ENCODE results near the gene YY1.

The YY1 gene

GRCh38 chr14:100322138-100322957, 83.4 kb downstream of the YY1 start:
- peaks cover 5 to 36% (median 13%) of the 10 kb centered on the region in 10 experiments; a peak in 15 of 20 replicates for H3K4me1 ChIP-seq
- no peak overlapping the region for H3K4me3 ChIP-seq
- H3K9me3 ChIP-seq (replicated peaks in 1 of 11) = no peaks in the 10 kb centered on the region
- H3K36me3 ChIP-seq = no peaks in the 10 kb centered on the region
- H3K9ac ChIP-seq = no peak overlapping the region
- no peaks in the 10 kb centered on the region for H3K27me3 ChIP-seq
- no peak overlapping the region for H3K27ac ChIP-seq
- H4K20me1 ChIP-seq = 0 out of 22 replicates have a peak, but pooled peaks cover 0 to 9% (median 0%) of the 10 kb centered on the region in 11 experiments
- peak overlapping the region in 3 of 11 experiments; percentile 12 to 25 (median 12); a peak in 2 of 22 replicates for H3K4me2 ChIP-seq
- no peak for TF ChIP-seq Cebpa-rat (IDR thresholded peaks at IDR 0.05)

GRCh38 chr14:100323121-100323941, 84.4 kb downstream of the YY1 start, which contains the start of gene SLC25A47:
SLC25A47 (plus strand) TSS chr14:100323339; CDS start chr14:100323415, 76 bp downstream.
- H4K20me1 ChIP-seq = 0 out of 22 replicates have a peak, but pooled peaks cover 0 to 10% (median 0%) of the 10 kb centered on the region in 11 experiments
- no peak within 1 kb of the TSS for H3K4me3 ChIP-seq
- TF ChIP-seq Cebpa-rat (IDR thresholded peaks at IDR 0.05) = no peak
- H3K27ac ChIP-seq = no peak within 1 kb of the TSS; a peak in 1 of 22 replicates
- peaks cover 0 to 26% (median 5%) of the 10 kb centered on the region in 10 experiments; a peak in 14 of 20 replicates for H3K4me1 ChIP-seq
- H3K36me3 ChIP-seq = no peaks in the 10 kb centered on the region
- H3K9ac ChIP-seq = peak within 1 kb of the TSS in 1 of 11 experiments; percentile 24; a peak in 2 of 22 replicates
- H3K4me2 ChIP-seq = peak within 1 kb of the TSS in 3 of 11 experiments; percentile 12 to 25 (median 12); a peak in 3 of 22 replicates
- no peaks in the 10 kb centered on the region for H3K27me3 ChIP-seq
- H3K9me3 ChIP-seq (replicated peaks in 1 of 11) = no peaks in the 10 kb centered on the region

- Histone ChIP-seq H3K4me1 (peaks cover 0 to 23% (median 2%) of the 10 kb centered on the region in 10 experiments; a peak in 9 of 20 replicates), H4K20me1 (0 out of 22 replicates have a peak, but pooled peaks cover 0 to 16% (median 0%) of the 10 kb centered on the region in 11 experiments), H3K36me3 (no peaks in the 10 kb centered on the region), H3K27ac (no peak overlapping the region), H3K4me2 (no peak overlapping the region), H3K9ac (no peak overlapping the region), H3K4me3 (no peak overlapping the region), H3K9me3 (replicated peaks in 1 of 11) (no peaks in the 10 kb centered on the region), H3K27me3 (no peaks in the 10 kb centered on the region)
- no peak for TF ChIP-seq Cebpa-rat (IDR thresholded peaks at IDR 0.05)
These were observed 85.0 kb downstream of the YY1 start for GRCh38 chr14:100323942-100324307.

GRCh38 chr14:100325231-100325632, 86.3 kb downstream of the YY1 start:
- H4K20me1 ChIP-seq = peaks cover 0 to 28% (median 0%) of the 10 kb centered on the region in 11 experiments; a peak in 1 of 22 replicates
- H3K9ac ChIP-seq = no peak overlapping the region; a peak in 1 of 22 replicates
- H3K4me1 ChIP-seq = peaks cover 0 to 15% (median 3%) of the 10 kb centered on the region in 10 experiments; a peak in 10 of 20 replicates
- no peaks in the 10 kb centered on the region for H3K27me3 ChIP-seq
- H3K27ac ChIP-seq = no peak overlapping the region
- no peak overlapping the region for H3K4me2 ChIP-seq
- H3K36me3 ChIP-seq = no peaks in the 10 kb centered on the region
- H3K4me3 ChIP-seq = no peak overlapping the region
- H3K9me3 ChIP-seq (replicated peaks in 1 of 11) = no peaks in the 10 kb centered on the region
- TF ChIP-seq Cebpa-rat (IDR thresholded peaks at IDR 0.05) = no peak

- no peaks in the 10 kb centered on the region for H3K9me3 ChIP-seq (replicated peaks in 1 of 11)
- H3K4me2 ChIP-seq = no peak overlapping the region
- no peak overlapping the region for H3K9ac ChIP-seq
- no peaks in the 10 kb centered on the region for H3K36me3 ChIP-seq
- H3K4me1 ChIP-seq = peaks cover 0 to 21% (median 7%) of the 10 kb centered on the region in 10 experiments; a peak in 15 of 20 replicates
- TF ChIP-seq Cebpa-rat (IDR thresholded peaks at IDR 0.05) = no peak
- H3K4me3 ChIP-seq = no peak overlapping the region
- H3K27ac ChIP-seq = no peak overlapping the region
- no peaks in the 10 kb centered on the region for H3K27me3 ChIP-seq
- H4K20me1 ChIP-seq = peaks cover 0 to 35% (median 0%) of the 10 kb centered on the region in 11 experiments; a peak in 3 of 22 replicates
These were observed 87.0 kb downstream of the YY1 start for GRCh38 chr14:100325958-100326357.

GRCh38 chr14:100327128-100327527, 88.2 kb downstream of the YY1 start:
- Histone ChIP-seq H3K4me2 (no peak overlapping the region), H3K4me3 (no peak overlapping the region), H3K27me3 (no peaks in the 10 kb centered on the region), H3K36me3 (no peaks in the 10 kb centered on the region), H3K4me1 (peaks cover 0 to 27% (median 19%) of the 10 kb centered on the region in 10 experiments; a peak in 16 of 20 replicates), H3K9me3 (replicated peaks in 1 of 11) (no peaks in the 10 kb centered on the region), H4K20me1 (peaks cover 0 to 45% (median 0%) of the 10 kb centered on the region in 11 experiments; a peak in 3 of 22 replicates), H3K9ac (no peak overlapping the region), H3K27ac (no peak overlapping the region)
- no peak for TF ChIP-seq Cebpa-rat (IDR thresholded peaks at IDR 0.05)

- H3K9me3 ChIP-seq (replicated peaks in 1 of 11) = no peaks in the 10 kb centered on the region
- no peaks in the 10 kb centered on the region for H3K27me3 ChIP-seq
- no peak for TF ChIP-seq Cebpa-rat (IDR thresholded peaks at IDR 0.05)
- H3K9ac ChIP-seq = no peak overlapping the region
- no peak overlapping the region for H3K27ac ChIP-seq
- peaks cover 0 to 60% (median 0%) of the 10 kb centered on the region in 11 experiments; a peak in 5 of 22 replicates for H4K20me1 ChIP-seq
- H3K4me1 ChIP-seq = peaks cover 0 to 35% (median 32%) of the 10 kb centered on the region in 10 experiments; a peak in 17 of 20 replicates
- no peak overlapping the region for H3K4me2 ChIP-seq
- no peak overlapping the region for H3K4me3 ChIP-seq
- H3K36me3 ChIP-seq = peaks cover 0 to 11% (median 0%) of the 10 kb centered on the region in 11 experiments; a peak in 9 of 22 replicates
These were observed 89.7 kb downstream of the YY1 start for GRCh38 chr14:100328495-100329163.

GRCh38 chr14:100329233-100330006, 90.5 kb downstream of the YY1 start:
- no peaks in the 10 kb centered on the region for H3K9me3 ChIP-seq (replicated peaks in 1 of 11)
- no peak overlapping the region for H3K4me3 ChIP-seq
- H3K4me2 ChIP-seq = no peak overlapping the region
- H3K9ac ChIP-seq = no peak overlapping the region
- H3K36me3 ChIP-seq = peaks cover 0 to 19% (median 5%) of the 10 kb centered on the region in 11 experiments; a peak in 13 of 22 replicates
- peaks cover 0 to 35% (median 32%) of the 10 kb centered on the region in 10 experiments; a peak in 17 of 20 replicates for H3K4me1 ChIP-seq
- no peak overlapping the region for H3K27ac ChIP-seq
- no peaks in the 10 kb centered on the region for H3K27me3 ChIP-seq
- TF ChIP-seq Cebpa-rat (IDR thresholded peaks at IDR 0.05) = no peak
- H4K20me1 ChIP-seq = peaks cover 0 to 68% (median 0%) of the 10 kb centered on the region in 11 experiments; a peak in 5 of 22 replicates

Measured in BLaER1 treated with 17β-estradiol and CSF1 and Interleukin-3, amounts not matched to agents 10 nM and 100 nM (cell line).